GM12874 (cell line): Measurements from ENCODE around the gene UFL1.

Experiments used
- TF ChIP-seq, protein P1 (sequence below): IDR thresholded peaks from 2 replicates; pipeline ENCODE4 v1.5.1; 2011; ENCODE audit warnings: low read depth, mild to moderate bottlenecking, control low read depth, low read length, moderate library complexity; ENCODE audit not compliant: insufficient read depth

The UFL1 gene

DNA sequence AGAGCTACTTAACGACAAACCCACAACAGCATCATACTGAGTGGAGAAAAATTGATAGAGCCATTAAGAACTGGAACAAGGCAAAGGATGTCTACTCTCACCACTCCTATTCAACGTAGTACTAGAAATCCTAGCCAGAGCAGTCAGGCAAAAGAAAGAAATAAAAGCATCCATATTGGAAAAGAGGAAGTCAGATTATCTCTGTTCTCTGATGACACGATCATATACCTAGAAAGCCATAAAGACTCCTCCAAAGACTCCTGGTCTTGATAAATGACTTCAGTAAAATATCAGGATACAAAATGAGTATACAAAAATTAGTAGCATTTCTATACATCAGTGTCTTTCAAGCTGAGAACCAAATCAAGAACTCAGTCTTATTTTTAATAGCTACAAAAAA lies 24.3 kb downstream of the UFL1 start:
- TF ChIP-seq, protein P1, sequence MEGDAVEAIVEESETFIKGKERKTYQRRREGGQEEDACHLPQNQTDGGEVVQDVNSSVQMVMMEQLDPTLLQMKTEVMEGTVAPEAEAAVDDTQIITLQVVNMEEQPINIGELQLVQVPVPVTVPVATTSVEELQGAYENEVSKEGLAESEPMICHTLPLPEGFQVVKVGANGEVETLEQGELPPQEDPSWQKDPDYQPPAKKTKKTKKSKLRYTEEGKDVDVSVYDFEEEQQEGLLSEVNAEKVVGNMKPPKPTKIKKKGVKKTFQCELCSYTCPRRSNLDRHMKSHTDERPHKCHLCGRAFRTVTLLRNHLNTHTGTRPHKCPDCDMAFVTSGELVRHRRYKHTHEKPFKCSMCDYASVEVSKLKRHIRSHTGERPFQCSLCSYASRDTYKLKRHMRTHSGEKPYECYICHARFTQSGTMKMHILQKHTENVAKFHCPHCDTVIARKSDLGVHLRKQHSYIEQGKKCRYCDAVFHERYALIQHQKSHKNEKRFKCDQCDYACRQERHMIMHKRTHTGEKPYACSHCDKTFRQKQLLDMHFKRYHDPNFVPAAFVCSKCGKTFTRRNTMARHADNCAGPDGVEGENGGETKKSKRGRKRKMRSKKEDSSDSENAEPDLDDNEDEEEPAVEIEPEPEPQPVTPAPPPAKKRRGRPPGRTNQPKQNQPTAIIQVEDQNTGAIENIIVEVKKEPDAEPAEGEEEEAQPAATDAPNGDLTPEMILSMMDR, result no peak

- TF ChIP-seq, protein P1, result no peak
Observed at GRCh38 chr6:96547654-96548053, 26.0 kb downstream of the UFL1 start.

DNA sequence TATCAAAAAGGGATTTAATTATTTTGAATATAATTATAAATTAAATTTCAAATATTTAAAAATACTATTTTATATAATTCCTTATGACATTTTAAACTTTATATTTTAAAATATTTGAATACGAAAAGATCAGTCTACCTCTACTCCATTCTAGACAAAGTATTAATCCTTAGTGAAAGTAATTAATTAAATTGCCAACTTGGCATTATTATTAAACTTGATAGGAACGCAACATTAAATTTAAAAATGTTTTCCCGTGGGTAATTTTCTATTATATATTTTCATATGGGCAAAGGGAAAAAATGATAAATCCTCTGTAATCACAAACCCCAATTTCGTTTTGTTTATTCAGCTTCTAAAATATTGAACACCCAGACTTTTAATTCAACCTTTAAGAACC lies 33.0 kb downstream of the UFL1 start:
- TF ChIP-seq, protein P1, result no peak

DNA sequence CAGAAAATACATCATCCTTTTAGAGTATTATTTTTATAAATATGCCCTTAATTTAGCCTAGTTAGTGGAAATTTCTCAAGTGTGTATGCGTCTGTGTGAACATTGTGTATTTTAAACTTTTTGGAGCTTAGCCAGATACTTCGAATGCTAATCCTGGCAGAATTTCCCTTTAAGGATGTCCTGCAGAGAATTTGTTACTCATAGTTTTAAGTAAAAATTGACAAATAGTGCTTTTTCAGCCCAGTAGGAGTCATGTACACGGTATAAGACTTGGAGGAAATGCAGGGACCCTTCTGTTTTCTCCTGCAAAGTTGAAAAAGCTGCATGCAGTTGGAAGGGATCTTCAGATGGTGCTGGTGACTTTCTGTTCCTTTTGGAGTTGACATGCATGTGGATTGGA lies 41.3 kb downstream of the UFL1 start, which contains the start of gene FHL5:
FHL5 (plus strand) TSS at position 243 of the 400 bp plus-strand sequence. CDS start 40,486 bp downstream, outside the sequence.
- TF ChIP-seq, protein P1, result no peak

GRCh38 chr6:96563853-96564252 lies 42.2 kb downstream of the UFL1 start:
- TF ChIP-seq, protein P1, result no peak

GRCh38 chr6:96570053-96570452 lies 48.4 kb downstream of the UFL1 start:
- TF ChIP-seq, protein P1, result no peak

- TF ChIP-seq, protein P1, result no peak
Observed at GRCh38 chr6:96571551-96571950, 49.9 kb downstream of the UFL1 start.
